ENCODE results near the gene DOLPP1.
A peak's percentile ranks its signal among the peaks of the same experiment; 100 is the strongest.

DOLPP1 gene

DNA sequence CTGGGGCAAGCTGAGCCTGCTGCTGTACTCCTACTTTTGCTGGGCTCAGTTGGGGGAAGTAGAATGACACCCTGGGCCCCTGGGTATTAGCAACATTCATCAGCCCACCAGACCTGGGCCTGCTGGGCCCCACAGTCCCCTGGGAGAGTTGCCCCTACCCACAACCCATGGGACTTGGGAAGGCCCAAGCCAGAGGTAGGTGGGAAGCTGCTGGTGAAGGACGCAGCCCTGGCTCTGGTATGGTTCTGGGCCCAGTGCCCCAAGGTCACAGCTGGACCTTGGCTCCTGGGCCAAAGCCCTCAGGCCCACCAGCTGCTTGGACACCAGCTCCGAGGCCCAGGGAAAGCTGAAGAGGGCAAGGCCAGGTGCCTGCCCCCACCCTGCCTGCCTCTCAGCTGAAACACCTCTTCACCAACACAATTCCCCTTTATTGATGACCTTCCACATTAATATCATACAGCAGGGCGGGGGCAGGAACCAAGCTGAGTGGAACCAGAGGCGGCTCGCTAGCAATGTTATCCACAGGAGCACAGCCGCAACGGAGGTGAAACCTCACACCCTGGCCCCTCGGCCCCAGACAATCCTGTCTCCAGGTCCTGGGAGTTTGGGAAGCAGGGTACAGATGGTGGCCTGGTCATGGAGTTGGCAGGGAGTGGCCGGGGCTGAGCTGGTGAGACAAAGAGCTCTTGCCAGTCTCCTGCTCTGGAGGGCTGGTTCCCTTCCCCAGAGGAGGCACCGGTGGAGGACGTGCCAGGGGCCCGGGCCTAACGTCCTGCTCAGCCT, 13.7 kb downstream of the DOLPP1 start:
- no peak for DNase-seq (ENCODE audit: low read depth in 2 of 2)

DNA sequence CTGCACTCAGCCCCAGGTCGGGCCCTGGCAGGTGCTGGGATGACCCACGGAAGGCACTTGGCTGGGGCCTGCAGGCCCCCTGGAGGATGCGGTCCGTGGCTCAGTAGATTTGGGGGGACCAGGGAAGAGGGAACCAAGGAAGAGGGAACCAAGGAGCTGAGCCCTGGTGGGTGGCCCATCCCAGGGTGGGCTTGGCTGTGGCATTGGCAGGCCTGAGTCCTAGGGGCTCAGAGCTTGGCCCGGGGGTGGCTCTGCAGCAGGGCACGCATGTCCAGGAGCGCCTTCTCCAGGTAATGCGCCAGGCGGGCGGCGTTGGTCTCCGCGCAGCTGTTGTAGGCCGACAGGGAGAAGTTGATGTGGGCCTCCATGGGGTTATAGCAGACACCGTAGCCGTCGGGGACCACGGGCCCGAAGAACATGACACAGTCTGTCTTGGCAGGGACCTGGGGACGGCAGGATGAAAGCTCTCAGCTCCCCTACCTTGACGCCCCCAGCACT, 14.3 kb downstream of the DOLPP1 start:
- DNase-seq (ENCODE audit: low read depth in 2 of 2), result no peak

DNA sequence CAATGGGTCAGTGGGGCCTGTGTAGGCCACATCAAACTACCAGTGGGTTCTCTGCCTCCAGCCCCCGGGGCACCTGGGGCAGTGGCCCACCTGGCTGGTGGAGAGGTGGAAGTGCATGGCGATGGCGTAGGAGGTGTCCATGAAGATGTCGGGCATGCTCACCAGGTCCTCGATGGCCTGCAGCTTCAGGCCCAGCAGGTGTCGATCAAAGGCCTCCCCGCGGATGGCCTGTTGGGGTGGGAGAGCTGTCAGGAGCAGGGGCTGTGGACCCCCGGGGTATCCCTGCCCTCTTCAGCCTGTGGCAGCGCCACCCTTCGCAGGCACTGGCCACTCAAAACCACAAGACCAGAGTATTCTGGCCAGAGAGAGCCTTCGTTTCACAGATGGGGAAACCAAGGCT, 15.0 kb downstream of the DOLPP1 start:
- DNase-seq (ENCODE audit: low read depth in 2 of 2), result no peak

DNA sequence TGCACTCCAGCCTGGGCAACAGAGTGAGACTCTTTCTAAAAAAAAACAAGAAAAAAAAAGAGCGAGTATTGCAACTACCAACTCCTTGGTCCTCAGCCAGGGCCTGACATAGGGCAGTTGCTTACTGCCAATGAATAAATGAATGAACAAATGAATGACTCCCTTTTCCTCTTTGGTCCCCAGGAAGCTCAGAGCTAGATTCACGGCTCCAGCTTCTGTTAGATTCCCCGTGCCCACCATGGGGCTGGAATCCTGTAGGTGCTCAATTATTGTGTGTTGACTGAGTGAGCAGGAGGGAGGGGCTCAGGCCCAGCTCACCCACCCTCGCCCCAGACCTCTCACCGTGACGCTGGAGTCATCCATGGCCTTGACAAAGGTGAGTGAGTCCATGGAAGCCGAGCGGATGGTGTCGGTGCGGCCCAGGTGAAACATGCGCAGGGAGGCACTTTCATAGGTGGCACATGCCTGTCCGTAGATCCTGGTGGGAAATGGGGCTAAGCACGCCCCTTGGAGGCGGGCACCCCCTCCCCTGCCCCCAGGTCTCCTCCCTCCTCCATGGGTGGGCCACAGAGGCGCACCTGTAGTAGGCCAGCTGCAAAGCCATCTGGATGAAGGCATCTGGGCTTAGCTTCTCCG, 16.9 kb downstream of the DOLPP1 start:
- DNase-seq (ENCODE audit: low read depth in 2 of 2), result no peak

DNA sequence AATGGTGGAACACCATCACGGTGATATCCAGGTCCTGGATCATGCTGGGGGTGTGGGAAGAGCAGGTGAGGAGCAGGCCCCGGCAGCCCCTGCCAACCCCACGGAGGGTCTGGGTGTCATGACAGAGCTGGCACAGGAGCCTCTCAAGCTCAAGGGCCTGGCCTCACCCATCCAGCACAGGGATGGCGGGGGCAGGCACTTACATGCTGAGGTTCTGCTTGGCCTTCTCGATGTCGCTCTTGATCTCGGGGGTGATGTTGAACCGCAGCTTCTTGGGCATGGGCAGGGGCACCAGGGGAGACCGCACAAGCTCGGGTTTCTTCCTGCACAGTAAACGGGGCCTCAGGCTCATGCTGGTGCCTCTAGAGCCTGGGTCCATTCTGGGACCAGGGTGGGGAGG, 17.4 kb downstream of the DOLPP1 start:
- DNase-seq (ENCODE audit: low read depth in 2 of 2), result no peak

DNA sequence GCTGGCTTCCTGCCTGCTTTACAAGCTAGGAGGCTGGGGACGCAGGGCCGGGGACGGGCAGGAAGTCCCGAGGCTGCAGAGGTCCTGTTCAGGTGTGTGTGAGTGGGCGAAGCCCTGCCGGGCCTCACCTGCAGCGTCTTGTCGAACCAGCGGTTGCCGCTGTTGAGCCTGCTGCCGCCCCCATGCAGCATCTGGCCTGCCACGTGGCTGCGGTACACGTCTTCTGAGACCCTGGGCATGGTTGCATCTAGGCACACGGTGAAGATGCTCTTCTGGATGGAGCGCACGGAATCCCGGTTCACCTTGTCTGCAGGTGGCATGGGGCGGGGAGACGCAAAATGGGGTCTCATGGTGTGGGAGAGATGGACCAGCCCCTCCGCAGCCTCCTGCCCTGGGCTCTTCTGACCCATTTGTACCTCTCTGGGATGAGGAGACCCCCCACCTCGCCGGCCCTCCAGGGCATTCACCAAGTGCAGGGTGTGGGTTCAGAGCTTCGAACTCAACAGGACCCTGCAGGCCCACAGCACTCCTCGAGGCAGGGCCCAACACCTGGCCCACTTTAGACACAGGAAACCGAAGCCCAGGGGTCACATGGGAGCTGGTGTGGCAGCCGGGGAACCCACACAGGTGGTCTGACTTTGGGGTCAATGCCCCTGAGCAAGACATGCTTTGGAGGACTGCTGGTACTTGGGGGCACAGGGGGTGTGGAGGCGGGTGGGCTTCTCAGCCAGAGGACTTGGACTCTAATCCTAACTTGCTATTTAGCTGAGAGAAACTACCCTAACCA, 19.7 kb downstream of the DOLPP1 start:
- no peak for DNase-seq (ENCODE audit: low read depth in 2 of 2)

DNA sequence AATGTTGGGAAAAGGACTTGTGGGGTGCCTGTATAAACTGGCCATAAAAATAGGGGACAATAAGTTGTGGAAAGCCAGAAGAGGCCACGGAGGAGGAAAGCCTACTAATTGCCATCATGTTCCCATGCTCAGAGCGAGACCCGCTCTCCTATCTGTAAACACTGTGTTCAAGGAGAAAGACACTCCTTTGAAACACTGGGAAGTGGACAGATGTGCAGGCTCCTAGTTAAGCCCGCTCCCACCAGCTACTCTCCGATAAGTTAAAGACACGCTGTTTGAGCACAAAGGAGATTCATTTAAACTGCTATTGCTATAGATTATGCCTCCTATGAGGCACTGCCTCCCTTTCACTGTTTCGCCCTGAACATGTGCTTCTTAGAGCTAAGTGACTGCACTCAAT, 20.4 kb downstream of the DOLPP1 start:
- no peak for DNase-seq (ENCODE audit: low read depth in 2 of 2)

DNA sequence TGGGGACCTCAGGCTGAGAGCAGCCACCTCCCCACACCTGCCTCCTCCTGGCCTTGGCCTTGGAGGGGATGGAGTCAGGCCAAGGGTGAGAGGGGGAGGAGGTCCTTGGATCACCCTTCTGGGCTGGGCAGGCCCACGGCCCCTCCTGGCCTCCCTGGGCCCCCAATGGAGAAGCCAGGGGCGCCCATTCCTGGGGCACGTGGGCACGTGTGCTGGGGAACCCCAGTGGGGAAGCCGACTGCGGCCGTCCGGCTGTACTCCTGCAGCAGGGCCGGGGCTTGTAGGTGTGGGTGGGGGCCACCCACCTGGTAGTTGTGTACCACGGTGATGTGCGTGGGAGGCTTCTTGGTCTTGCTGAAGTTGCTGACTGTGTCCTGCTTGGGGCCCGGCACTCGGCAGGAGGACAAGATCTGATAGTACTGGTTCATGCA, 21.2 kb downstream of the DOLPP1 start:
- no peak for DNase-seq (ENCODE audit: low read depth in 2 of 2)

DNA sequence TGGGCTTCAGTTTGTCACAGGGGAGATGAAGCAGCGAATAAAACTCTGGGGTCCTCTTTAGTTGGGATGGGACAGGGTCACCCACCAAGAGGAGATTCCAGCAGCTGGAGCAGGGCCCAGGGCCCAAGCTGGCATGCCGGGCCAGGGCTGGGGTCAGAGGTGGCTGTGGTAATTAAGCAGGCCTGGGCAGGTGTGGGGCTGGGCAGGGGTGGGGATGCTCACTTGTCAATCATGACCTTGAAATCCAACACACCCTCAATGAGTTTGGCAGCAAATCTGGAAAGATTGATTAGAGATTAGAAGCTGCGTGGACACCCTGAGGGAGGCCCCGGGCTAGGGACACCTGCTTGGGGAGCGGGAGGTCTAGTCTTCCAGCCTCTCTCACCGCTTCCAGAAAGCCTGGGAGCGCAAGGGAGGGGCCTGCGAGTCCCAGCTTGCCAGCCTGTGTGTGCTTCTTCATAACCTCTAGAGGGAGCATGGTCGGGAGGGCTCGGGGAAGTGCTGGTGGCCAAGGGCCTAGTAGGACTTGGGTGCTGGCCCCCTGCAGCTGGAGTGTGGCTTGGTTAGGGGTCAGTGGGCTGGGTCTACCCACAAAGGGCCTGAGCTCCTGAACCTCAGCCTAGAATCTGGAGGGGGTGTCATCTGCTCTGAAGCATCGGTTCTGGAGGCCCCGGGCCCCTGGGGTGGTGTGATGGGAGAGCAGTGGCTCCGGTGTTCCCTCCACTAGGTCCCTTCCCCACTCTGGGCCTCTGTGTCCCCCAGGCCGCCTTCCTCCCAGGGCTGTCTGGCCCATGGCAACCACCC, 22.1 kb downstream of the DOLPP1 start:
- no peak for DNase-seq (ENCODE audit: low read depth in 2 of 2)

DNA sequence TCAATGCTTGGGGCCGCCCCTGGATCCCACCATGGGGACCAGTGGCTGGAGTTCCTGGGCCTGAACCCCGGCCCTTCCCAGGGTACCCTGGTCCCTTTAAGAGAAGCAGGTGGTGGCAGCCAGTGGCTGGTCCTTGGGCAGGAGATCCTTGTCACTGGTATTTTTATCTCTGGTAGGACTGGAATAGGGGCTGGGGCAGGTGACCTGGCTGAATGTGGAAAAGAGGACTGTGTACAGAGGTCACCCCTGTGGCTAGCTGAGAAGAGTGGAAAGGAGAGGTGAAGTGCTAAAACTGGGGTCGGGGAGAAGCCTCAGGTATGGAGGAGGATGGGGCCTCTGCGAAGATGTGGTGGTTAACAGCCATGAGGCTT, 22.7 kb downstream of the DOLPP1 start:
- no peak for DNase-seq (ENCODE audit: low read depth in 2 of 2)

DNA sequence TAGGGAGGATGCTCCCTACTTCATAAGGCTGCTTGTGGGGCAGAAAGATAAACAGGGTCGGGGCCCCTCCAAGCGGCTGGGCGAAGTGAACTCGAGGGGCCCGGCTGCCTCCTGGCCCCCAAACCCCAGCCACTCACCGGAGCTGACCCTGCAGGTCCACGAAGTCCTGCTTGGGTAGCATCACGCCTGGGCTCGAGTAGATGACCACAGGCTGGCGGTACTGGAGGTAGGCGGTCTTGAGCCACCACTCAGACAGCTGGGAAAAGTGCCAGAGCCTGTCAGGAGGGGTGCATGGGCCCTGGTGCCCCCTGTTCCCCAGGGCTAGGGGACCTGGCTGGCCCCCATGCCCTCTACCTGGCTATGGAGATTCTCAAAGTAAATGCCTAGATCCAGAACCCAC, 23.1 kb downstream of the DOLPP1 start:
- no peak for DNase-seq (ENCODE audit: low read depth in 2 of 2)

DNA sequence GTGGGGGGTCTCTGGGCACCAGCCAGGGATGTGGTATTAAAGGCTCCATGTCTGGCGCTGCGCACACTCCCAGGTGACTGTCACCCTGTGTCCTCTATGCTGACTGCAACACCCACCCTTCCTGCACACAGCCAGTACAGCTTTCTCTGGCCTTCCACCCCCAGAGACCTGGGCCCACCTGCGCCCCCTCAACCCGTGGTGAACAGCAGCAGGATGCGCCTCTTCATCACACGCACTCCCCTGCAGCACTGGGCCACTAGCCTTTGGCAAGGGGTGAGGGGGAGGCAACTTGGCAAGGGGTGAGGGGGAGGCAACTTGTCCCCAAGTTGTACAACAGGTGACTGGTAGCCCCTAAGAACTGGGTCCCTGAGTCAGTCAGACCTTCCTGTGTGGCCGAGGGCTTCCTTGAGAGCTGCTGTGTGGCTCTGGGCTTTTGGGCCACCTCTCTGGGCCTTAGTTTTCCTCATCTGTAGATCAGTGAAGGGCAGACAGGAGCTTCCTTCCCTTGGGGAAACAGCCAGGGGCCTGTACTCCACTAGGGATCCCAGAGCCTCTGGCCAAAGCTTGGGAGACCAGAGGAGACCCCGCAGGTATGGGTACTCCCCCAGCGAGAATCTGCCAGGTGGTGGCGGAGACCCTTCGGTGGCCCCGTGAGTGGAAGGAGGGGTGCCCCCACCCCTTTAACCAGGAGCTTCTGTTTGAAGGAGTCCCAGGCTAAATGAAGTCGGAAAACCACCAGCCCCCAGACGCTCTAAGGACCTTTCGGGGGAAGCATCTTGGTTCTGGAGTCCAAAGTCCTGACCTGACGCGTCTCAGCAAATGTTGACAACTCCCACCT, 25.2 kb downstream of the DOLPP1 start:
- no peak for DNase-seq (ENCODE audit: low read depth in 2 of 2)

DNA sequence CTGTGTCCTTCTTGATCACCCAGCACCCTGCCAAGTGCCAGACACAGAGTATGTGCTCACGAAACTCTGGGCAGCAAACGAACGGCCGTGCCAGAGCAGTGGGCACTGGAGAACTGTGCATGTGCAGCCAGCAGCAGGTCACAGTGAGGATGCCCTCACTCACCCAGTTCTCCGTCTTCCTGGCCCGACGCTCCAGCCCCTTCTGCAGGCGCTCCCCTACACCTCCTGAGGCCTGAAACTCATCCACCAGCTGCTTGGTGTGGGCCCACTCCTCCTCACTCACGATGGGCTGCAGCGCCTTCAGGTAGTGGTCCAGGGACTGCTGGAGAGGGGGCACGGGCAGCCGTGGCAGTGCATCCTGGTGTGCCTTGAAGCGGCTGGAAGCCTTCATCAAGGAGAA, 26.7 kb downstream of the DOLPP1 start:
- DNase-seq (ENCODE audit: low read depth in 2 of 2), result no peak

DNA sequence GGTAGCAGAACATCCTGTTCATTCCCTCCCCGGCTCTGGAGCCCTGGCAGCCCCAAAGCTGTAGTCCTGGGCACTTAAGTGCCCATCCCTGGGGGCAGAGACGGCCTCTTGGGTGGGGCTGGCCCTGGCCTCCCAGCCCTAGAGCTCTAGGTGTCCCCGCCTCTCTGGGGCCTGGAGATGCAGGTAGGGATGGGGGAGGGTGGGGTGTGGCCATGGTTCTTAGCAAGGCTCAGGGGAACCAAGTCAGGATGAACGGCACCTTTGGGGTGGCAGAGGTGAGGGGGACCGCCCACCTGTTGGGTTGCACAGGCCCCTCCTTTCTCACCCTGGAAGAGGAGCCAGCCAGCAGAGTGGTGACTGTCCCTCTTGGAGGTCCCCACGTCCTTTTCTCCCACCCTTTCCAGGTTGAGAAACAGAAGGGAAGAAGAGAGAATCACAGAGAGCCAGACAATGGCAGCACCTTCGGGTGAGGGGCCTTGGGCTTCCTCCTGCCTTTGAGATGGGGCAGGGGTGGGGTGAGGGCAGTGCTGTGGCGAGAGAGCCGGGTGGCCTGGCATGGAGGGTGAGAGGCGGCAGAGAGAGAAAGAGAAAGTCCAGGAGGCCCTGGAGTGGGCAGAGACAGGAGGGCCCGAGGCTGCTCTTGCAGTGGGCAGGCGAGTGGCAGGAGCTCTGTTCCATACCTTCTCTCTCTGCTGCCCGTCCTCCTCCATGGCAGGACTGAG, 27.3 kb downstream of the DOLPP1 start:
- no peak for DNase-seq (ENCODE audit: low read depth in 2 of 2)

DNA sequence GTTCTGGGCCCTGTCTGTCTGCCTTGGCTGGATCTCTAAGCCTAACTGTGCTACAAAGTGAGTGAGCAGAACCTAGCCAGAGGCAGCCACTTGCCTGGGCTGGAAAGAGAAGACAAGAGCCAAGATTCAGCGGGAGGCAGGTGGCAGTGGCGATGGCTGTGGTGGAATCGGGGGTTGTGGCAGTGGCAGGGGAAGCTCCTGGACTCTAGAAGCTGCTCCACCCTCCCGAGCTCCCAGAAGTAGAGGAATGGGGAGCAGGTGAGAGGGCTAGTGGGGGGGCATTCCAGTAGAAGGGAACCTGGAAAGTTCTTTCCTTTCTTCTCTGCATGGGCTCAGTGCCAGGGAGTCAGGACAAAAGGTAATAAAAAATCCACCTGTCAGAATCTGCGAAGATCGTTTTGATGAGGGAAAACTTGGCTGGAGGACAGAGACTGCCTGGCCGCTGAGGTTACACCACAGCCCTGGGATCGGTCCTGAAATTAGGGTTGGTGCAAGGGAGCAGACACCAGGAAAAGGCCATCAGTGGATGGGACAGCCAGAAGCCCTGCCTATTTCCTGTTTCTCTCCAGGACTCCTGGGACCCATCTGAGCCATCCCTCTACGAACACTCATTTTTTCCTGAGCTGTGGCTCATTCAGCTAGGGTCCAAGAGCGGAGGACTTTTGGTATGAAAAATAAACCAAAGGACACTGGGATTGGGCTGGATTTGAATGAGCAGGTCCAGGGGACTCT, 28.1 kb downstream of the DOLPP1 start:
- DNase-seq (ENCODE audit: low read depth in 2 of 2), result no peak

DNA sequence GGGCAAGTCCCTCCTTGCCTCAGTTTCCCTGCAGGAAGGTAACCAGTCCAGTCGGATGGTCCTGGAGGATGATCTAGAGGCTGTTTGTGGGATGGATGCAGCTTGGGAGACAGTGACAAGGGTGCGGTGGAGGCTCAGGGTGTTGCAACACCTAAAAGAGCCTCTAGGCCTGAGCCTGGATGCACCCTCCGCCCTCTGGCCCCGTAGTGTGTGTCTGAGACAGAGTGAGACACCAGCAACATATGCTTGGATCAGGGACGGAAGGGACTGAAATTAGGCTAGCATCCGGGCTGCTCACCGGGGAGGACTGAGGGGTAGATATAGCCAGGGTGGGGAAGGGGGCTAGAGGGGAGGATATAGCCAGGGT, 28.6 kb downstream of the DOLPP1 start:
- no peak for DNase-seq (ENCODE audit: low read depth in 2 of 2)

DNA sequence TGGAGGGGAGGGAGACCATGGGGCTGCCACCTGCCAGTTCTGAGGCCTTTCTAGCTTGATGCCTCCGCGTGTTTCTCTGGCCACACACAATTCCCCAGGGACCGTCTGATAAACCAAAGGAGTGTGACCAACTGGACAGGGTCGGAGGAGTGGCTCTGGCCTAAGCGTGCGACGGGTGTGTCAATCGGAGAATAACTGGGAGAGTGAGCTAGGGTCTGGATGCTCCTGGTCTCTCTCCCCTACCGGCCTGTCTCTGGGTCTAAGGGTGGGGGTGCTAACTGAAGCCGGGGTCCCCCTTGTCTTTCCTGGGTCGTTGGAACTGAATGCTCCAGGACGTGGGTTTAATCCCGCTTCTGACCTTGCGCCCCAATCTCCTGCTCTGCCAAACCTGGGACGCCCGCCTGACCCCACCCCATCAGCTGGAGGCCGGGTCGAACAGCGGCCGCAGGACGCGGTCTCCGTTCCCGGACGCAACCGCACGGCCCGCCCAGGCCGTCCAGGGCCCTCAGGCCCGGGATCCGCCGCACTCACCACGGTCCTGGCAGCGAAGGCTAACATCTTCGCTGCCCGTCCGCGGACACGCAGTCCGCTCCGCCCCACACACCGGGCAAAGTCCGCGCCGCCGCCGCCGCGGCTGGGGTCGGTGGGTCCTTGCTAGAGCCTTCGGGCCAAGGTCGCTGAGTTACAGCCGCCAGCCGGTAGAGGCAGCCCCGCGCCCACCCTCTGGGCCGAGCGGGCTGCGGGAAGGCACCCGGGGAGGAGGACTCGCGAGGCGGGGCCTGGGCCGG, 29.2 kb downstream of the DOLPP1 start:
- DNase-seq (ENCODE audit: low read depth in 2 of 2), result no peak

DNA sequence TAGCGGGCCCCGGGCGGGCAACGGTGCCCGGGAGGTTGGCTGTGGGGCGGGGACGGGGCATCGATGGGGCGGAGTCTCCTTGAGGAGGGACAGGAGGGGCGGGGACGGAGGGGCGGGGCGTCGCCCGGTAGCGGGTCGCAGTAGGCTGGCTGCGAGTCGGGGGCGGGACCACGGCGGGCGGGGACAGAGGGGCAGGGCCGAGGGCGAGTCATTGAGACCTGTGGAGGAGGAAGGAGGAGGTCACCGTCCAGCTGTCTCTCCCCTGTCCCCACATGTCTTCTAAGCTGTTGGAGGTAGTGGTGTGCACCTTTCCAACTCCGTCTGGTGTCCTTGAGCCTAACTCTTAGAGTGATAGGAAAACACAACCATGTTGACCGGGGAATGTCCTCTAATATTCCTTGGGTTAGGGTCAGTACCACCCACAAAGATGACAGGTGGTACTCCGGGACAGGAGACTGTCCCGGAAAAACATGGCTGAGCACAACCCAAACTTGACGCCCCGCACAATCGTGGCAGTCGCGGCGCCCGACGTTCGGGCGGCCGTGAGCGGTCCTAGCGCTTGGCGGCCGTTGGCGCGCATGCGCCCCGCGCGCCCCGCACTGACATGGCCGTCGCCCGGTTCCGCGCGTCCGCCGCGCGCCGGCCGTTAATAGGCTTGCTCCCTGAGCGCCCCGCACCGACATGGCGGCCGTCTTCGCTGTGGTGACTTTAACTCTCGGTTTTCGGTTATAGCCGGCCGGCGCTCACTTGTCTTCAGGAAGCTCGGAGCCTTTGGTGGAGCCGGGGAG, 30.0 kb downstream of the DOLPP1 start, which contains the start of the genes CRAT and PTPA:
Gene CRAT (minus strand): TSS at position 54 of the 788 bp plus-strand sequence. CDS start 284 bp downstream, outside the sequence.
Gene PTPA (plus strand): TSS at position 676 of the 788 bp plus-strand sequence. CDS start 186 bp downstream, outside the sequence.
- peak; percentile 70 to 71 for DNase-seq (ENCODE audit: low read depth in 2 of 2)
